HCT116 (cell line): ENCODE results near the gene NARF. TPM values are rescaled to one million over a fixed set of nuclear protein-coding genes. Genes with fewer than 3 reads are reported as not detected.

Source experiments
- ATAC-seq: fragments of 200-7000 bp; cut with Tn5 transposase; 2 replicates; pipeline ENCODE4 v1.9.1; 2020; ENCODE audit warnings: mild to moderate bottlenecking, moderate library complexity
- Bru-seq: library from RNA; stranded (reverse); fragments of 400-500 nt; gene quantifications from one replicate; lab custom pipeline; 2021; lab: Mats Ljungman, UMichigan
- BruChase-seq, 2 experiments: library from RNA; stranded (reverse); fragments of 400-500 nt; gene quantifications; one replicate each; lab custom pipeline; 2021; lab: Mats Ljungman, UMichigan
- BruUV-seq: library from RNA; stranded (reverse); fragments of 400-500 nt; replicated peaks from 2 replicates; lab custom pipeline; 2021; lab: Mats Ljungman, UMichigan
- CTCF ChIA-PET: fragments of 300-600 bp; sonication (Branson Sonifier 250); formaldehyde crosslinking; loops from one replicate; lab custom pipeline; 2021; ENCODE audit warnings: antibody characterized with exemption; lab: Charles Lee
- POLR2A ChIA-PET: fragments of 300-600, 350-600 bp; sonication (Branson Sonifier 250); formaldehyde crosslinking; loops from one replicate; lab custom pipeline; 2021; ENCODE audit warnings: antibody characterized with exemption; lab: Charles Lee
- RAD21 ChIA-PET, 2 experiments: fragments of 300-600 bp; sonication (Branson Sonifier 250); formaldehyde crosslinking; loops; one replicate each; lab custom pipeline; 2023; ENCODE audit warnings: low total read pairs in 2 of 2; ENCODE audit not compliant: uncharacterized antibody in 2 of 2, unreplicated experiment in 2 of 2, low non-redundant PET in 1 of 2; lab: Charles Lee
- DNase-seq: peaks from one replicate; pipeline ENCODE4 v3.0.0-alpha.2; 2010; ENCODE audit warnings: low read depth, low spot score
- H2AFZ ChIP-seq: fragments of 200-600 bp; shearing (Covaris generic), sonication (generic); 2 replicates; pipeline ENCODE4 v1.6.1; 2017; ENCODE audit warnings: low read depth, mixed run types, mixed read lengths, antibody characterized with exemption, low read length; ENCODE audit not compliant: poor library complexity, severe bottlenecking
- H3K27ac ChIP-seq: 2 replicates; pipeline ENCODE4 v1.5.1; 2012; ENCODE audit warnings: low read depth, low read length
- H3K27me3 ChIP-seq: fragments of 200-600 bp; sonication (generic); 2 replicates; pipeline ENCODE4 v1.6.1; 2016; ENCODE audit warnings: mixed run types, low read length, mixed read lengths; ENCODE audit not compliant: insufficient read depth
- H3K36me3 ChIP-seq, 2 experiments: fragments of 200-500 bp in 1 of 2; fragments of 200-600 bp in 1 of 2; sonication (Bioruptor generic) in 1 of 2; sonication (generic) in 1 of 2; 2 replicates each; pipeline versions ENCODE4 v1.5.1 to v1.6.1; 2014 to 2016; ENCODE audit warnings: low read length in 2 of 2, inconsistent platforms in 1 of 2, mixed read lengths in 1 of 2, mixed run types in 1 of 2; ENCODE audit not compliant: insufficient read depth in 2 of 2, control insufficient read depth in 1 of 2
- H3K4me1 ChIP-seq, 2 experiments: fragments of 200-600 bp in 1 of 2; sonication (generic) in 1 of 2; 2 replicates each; pipeline versions ENCODE4 v1.5.1 to v1.6.1; 2012 to 2017; ENCODE audit warnings: low read length in 2 of 2, inconsistent platforms in 1 of 2, mild to moderate bottlenecking in 1 of 2, mixed read lengths in 1 of 2, mixed run types in 1 of 2, moderate library complexity in 1 of 2; ENCODE audit not compliant: insufficient read depth in 2 of 2, control insufficient read depth in 1 of 2
- H3K4me2 ChIP-seq: fragments of 200-600 bp; sonication (generic); 2 replicates; pipeline ENCODE4 v1.6.1; 2017; ENCODE audit warnings: mixed run types, low read length, mixed read lengths
- H3K4me3 ChIP-seq, 2 experiments: fragments of 200-600 bp in 1 of 2; sonication (generic) in 1 of 2; replicated peaks in 1 of 2; 2 replicates each; pipeline ENCODE4 v1.5.1; 2011 to 2016; ENCODE audit warnings: low read length in 2 of 2, control low read depth in 1 of 2, low read depth in 1 of 2, mild to moderate bottlenecking in 1 of 2, mixed read lengths in 1 of 2, mixed run types in 1 of 2
- H3K79me2 ChIP-seq: fragments of 200-600 bp; sonication (generic); 2 replicates; pipeline ENCODE4 v1.6.1; 2017; ENCODE audit warnings: mild to moderate bottlenecking, mixed run types, low read length, moderate library complexity, mixed read lengths; ENCODE audit not compliant: insufficient read depth
- H3K9ac ChIP-seq: fragments of 200-600 bp; sonication (generic); 2 replicates; pipeline ENCODE4 v1.6.1; 2016; ENCODE audit warnings: low read length, mixed read lengths
- H3K9me2 ChIP-seq: fragments of 200-600 bp; sonication (generic), shearing (Covaris generic); 2 replicates; pipeline ENCODE4 v1.6.1; 2017; ENCODE audit warnings: mixed run types, mild to moderate bottlenecking, moderate library complexity; ENCODE audit not compliant: insufficient read depth
- H3K9me3 ChIP-seq, 2 experiments: fragments of 200-500 bp in 1 of 2; fragments of 200-600 bp in 1 of 2; sonication (Bioruptor generic) in 1 of 2; sonication (generic) in 1 of 2; 2 replicates each; pipeline ENCODE4 v1.6.1; 2014 to 2017; ENCODE audit warnings: low read length in 2 of 2, mixed read lengths in 2 of 2, inconsistent platforms in 1 of 2, low read depth in 1 of 2, mild to moderate bottlenecking in 1 of 2, mixed run types in 1 of 2, moderate library complexity in 1 of 2; ENCODE audit not compliant: control insufficient read depth in 1 of 2, insufficient read depth in 1 of 2
- H4K20me1 ChIP-seq: fragments of 200-600 bp; sonication (generic), shearing (Covaris generic); 2 replicates; pipeline ENCODE4 v1.6.1; 2017; ENCODE audit warnings: mixed run types, mild to moderate bottlenecking, moderate library complexity; ENCODE audit not compliant: insufficient read depth
- EGR1 ChIP-seq: IDR thresholded peaks from 2 replicates; pipeline ENCODE4 v1.6.1; 2012; ENCODE audit warnings: low read depth
- EZH2 ChIP-seq: fragments of 200-600 bp; sonication (generic); IDR thresholded peaks from 2 replicates; pipeline ENCODE4 v1.6.1; 2017; ENCODE audit warnings: antibody characterized with exemption, mixed run types
- EZH2phosphoT487 ChIP-seq: fragments of 200-600 bp; IDR thresholded peaks from 2 replicates; pipeline ENCODE4 v1.6.1; 2018; ENCODE audit warnings: antibody characterized with exemption, borderline replicate concordance
- JUND ChIP-seq: IDR thresholded peaks from 2 replicates; pipeline ENCODE4 v1.6.1; 2012
- MAX ChIP-seq: IDR thresholded peaks from 2 replicates; pipeline ENCODE4 v1.6.1; 2012
- POLR2A ChIP-seq: IDR thresholded peaks from 2 replicates; pipeline ENCODE4 v1.7.0; 2011; ENCODE audit warnings: borderline replicate concordance; ENCODE audit not compliant: insufficient read depth, insufficient read length; ENCODE audit errors: extremely low read depth
- POLR2AphosphoS5 ChIP-seq: IDR thresholded peaks from 2 replicates; pipeline ENCODE4 v1.6.1; 2011; ENCODE audit warnings: mild to moderate bottlenecking, low read depth, low read length, moderate library complexity
- SIN3A ChIP-seq: IDR thresholded peaks from 2 replicates; pipeline ENCODE4 v1.6.1; 2012; ENCODE audit warnings: low read depth
- SP1 ChIP-seq: IDR thresholded peaks from 2 replicates; pipeline ENCODE4 v1.6.1; 2012; ENCODE audit warnings: low read depth
- SRF ChIP-seq: IDR thresholded peaks from 2 replicates; pipeline ENCODE4 v1.6.1; 2012; ENCODE audit warnings: low read depth
- TCF7L2 ChIP-seq: IDR thresholded peaks from 2 replicates; pipeline ENCODE4 v1.7.0; 2011; ENCODE audit warnings: borderline replicate concordance, inconsistent platforms; ENCODE audit not compliant: insufficient read depth, insufficient read length; ENCODE audit errors: extremely low read depth
- YY1 ChIP-seq: IDR thresholded peaks from 2 replicates; pipeline ENCODE4 v1.6.1; 2011; ENCODE audit warnings: low read length, low read depth, moderate library complexity, mild to moderate bottlenecking; ENCODE audit not compliant: insufficient replicate concordance; ENCODE audit errors: extremely low read depth
- ZFX ChIP-seq: fragments of 450-650 bp; IDR thresholded peaks from 2 replicates; pipeline ENCODE4 v1.6.1; 2017
- intact Hi-C: fragments of 100-400 bp; cut with micrococcal nuclease; formaldehyde crosslinking; loops from 2 replicates; pipeline ENCODE4 v1.10.0; 2022
- long read RNA-seq: library from polyadenylated mRNA; unstranded; transcript quantifications from one replicate; pipeline ENCODE4 v2.0.0, GENCODE V29; 2021; ENCODE audit not compliant: unreplicated experiment
- polyA plus RNA-seq: library from polyadenylated mRNA; unstranded; fragments of >200 nt; gene quantifications from 2 replicates; pipeline ENCODE4 v1.2.1, GENCODE V29; 2012; ENCODE audit warnings: missing spikeins
- total RNA-seq: library from RNA; stranded (reverse); gene quantifications from one replicate; pipeline ENCODE4 v1.2.1, GENCODE V29; 2021; ENCODE audit not compliant: unreplicated experiment

The NARF gene
- 91.8 TPM for total RNA-seq
- 191 and 192 TPM in 2 replicates for polyA plus RNA-seq
- Bru-seq, nascent RNA, result percentile 60 among the genes with signal in this experiment
- percentile 74 among the genes with signal in this experiment for BruChase-seq, experiment 1, labeled RNA remaining after a 6-hour chase
- percentile 69 among the genes with signal in this experiment for BruChase-seq, experiment 2, labeled RNA remaining after a 2-hour chase
- long read RNA-seq, transcript NARF-209 (10 exons, 2,598 nt), result minor isoform, 5 of 126 reads
- long read RNA-seq, transcript NARF-201 (11 exons, 3,949 nt), result major isoform, 85 of 126 reads
- long read RNA-seq, partial matches to known transcripts, result 5 of 126 reads
- long read RNA-seq, other reads (novel, unspliced or antisense), result 26 of 126 reads

- Histone ChIP-seq H2AFZ (no peak within 1 kb of the TSS), H4K20me1 (no peaks in the 10 kb centered on the region), H3K4me1 (peaks cover 8 to 19% of the 10 kb centered on the region in 2 experiments; a peak in 3 of 4 replicates), H3K36me3 (peaks cover 8 to 17% of the 10 kb centered on the region in 2 experiments; a peak in 3 of 4 replicates), H3K9me3 (no peaks in the 10 kb centered on the region), H3K4me3 (peak within 1 kb of the TSS; percentile 76 to 96), H3K4me2 (peak within 1 kb of the TSS; percentile 76), H3K27me3 (no peaks in the 10 kb centered on the region), H3K9ac (peak within 1 kb of the TSS; percentile 86), H3K27ac (peak within 1 kb of the TSS; percentile 99), H3K79me2 (peaks cover 5% of the 10 kb centered on the region; the same call in 1 of the 2 replicates), H3K9me2 (no peaks in the 10 kb centered on the region)
- TF ChIP-seq POLR2A, result peak; percentile 58
- peak; percentile 81; the same call in 1 of the 2 replicates for TF ChIP-seq ZFX
- TF ChIP-seq SRF, result no peak
- peak; percentile 98 for TF ChIP-seq YY1
- TF ChIP-seq EZH2phosphoT487, result no peak
- TF ChIP-seq SIN3A, result peak; percentile 95
- peak; percentile 98 for TF ChIP-seq TCF7L2
- TF ChIP-seq MAX, result peak; percentile 38
- peak; percentile 94 for TF ChIP-seq POLR2AphosphoS5
- TF ChIP-seq SP1, result peak; percentile 99
- TF ChIP-seq JUND, result no peak
- peak; percentile 69 for TF ChIP-seq EGR1
- no peak for TF ChIP-seq EZH2
- POLR2A ChIA-PET, result no interaction called here
- intact Hi-C loops, result loop anchor here (1.0 to 2.0 kb wide), 3 partner anchors 8 to 93 kb away; partner anchors contain the start of gene CYBC1
- CTCF ChIA-PET, result no interaction called here
- no TSS peak for BruUV-seq
- DNase-seq (peak; percentile 98), ATAC-seq (peak; percentile 98)
- RAD21 ChIA-PET, result no interaction called here
Measured at GRCh38 chr17:82458179-82458884, at the start of gene NARF. NARF (plus strand) TSS chr17:82458741; CDS start chr17:82458804, 63 bp downstream.
